ENCODE results near the gene FAM3D.

The FAM3D gene

DNA sequence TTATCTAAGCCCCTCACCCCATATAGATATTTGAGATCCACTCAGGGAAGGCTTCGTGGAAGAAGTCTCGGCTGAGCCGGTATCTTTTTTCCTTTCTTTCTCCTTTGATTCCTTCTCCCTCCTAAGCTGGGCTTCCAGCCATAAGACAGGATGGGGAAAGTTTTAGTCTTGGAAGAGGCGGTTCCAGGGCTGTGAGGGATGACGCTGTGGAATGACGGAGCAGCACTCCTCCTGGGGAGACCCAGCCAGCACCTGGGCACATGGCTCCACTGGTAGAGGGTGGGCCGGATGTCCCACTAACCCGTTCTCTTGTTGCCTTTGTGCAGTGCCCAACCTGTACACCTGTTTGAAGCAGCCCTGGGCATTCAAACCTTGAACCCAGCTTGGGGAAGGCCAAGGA lies 46.2 kb downstream of the FAM3D start:
- H3K36me3 Mint-ChIP-seq (ENCODE audit: low read depth): no peaks in the 10 kb centered on the region
- H3K27me3 Mint-ChIP-seq: no peaks in the 10 kb centered on the region
- H3K4me1 Mint-ChIP-seq (ENCODE audit: low read depth): no peaks in the 10 kb centered on the region
- no peak overlapping the region for H3K27ac Mint-ChIP-seq
- H3K4me3 Mint-ChIP-seq: no peak overlapping the region
- no peaks in the 10 kb centered on the region for H3K9me3 Mint-ChIP-seq

- Mint-ChIP-seq H3K36me3 (ENCODE audit: low read depth) (no peaks in the 10 kb centered on the region), H3K27me3 (no peaks in the 10 kb centered on the region), H3K4me3 (no peak overlapping the region), H3K27ac (no peak overlapping the region), H3K4me1 (ENCODE audit: low read depth) (no peaks in the 10 kb centered on the region), H3K9me3 (no peaks in the 10 kb centered on the region)
These were observed 49.2 kb downstream of the FAM3D start for GRCh38 chr3:58617338-58617761.

GRCh38 chr3:58613236-58614132 lies 53.1 kb downstream of the FAM3D start:
- Mint-ChIP-seq H3K27me3 (peaks cover 8% of the 10 kb centered on the region), H3K4me3 (no peak overlapping the region), H3K36me3 (ENCODE audit: low read depth) (no peaks in the 10 kb centered on the region), H3K4me1 (ENCODE audit: low read depth) (no peaks in the 10 kb centered on the region), H3K27ac (no peak overlapping the region), H3K9me3 (no peaks in the 10 kb centered on the region)

DNA sequence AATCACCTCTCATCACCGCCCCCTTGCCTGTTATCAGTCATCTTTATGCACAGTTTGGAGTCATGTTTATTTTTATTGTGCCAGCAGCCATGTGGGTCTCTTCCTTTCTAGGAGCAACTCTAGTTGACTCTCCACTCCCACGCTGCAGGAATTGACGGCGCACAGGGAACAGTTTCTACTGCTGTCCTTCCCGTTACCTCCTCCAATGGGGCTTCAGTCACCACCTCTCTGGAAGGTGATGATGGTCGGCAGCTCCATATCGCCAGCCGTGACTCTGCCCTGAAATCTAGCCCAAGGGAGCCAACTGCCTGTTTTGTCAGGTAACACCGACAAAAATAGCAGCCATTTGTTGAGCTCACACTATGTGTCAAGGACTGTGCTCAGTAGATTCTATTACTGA lies 53.7 kb downstream of the FAM3D start:
- no peak overlapping the region for H3K4me3 Mint-ChIP-seq
- no peak overlapping the region for H3K27ac Mint-ChIP-seq

DNA sequence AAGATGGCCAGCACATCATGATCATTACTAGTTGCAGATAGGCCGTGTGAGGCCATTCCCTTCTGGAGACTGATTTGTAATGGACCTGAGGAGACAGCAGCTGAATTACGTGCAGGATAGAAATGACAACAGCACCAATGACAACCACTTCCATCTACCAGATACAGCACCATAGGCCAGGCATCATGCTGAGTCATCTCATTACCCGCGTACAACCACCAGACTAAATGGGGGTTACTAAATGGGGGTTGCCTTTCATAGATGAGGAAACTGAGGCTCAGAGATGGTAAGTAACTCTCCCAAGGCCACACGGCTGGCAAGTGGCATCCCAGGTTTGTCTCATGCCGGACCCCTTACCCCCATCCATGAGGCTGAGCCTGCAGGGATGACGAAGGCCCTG lies 56.6 kb downstream of the FAM3D start:
- Mint-ChIP-seq H3K4me1 (ENCODE audit: low read depth) (no peaks in the 10 kb centered on the region), H3K9me3 (no peaks in the 10 kb centered on the region), H3K27ac (no peak overlapping the region)

More for the DNA sequence above, 53.7 kb downstream of the FAM3D start:
- peaks cover 8% of the 10 kb centered on the region for H3K27me3 Mint-ChIP-seq
- H3K36me3 Mint-ChIP-seq (ENCODE audit: low read depth): no peaks in the 10 kb centered on the region
- H3K4me1 Mint-ChIP-seq (ENCODE audit: low read depth): no peaks in the 10 kb centered on the region
- no peaks in the 10 kb centered on the region for H3K9me3 Mint-ChIP-seq

DNA sequence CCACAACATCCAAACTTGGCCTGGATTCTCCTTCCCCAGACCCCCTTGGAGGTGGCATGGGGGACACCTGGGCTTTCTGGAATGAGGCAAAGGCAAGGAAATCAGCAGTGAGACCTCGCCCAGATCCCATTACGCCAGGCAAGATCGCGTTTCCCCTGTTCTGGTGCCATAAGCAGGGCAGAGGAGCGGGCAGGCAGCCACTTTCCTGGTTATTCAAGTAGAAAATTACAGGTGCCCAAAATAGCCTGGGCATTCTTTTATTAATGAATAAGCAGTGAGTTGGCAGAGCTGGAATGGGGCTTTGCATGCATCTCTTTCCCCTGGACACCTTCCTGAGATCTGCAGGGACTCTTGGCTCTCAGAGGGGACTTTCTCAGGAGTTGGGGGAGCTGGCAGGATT lies 57.9 kb downstream of the FAM3D start:
- Mint-ChIP-seq H3K4me3 (no peak overlapping the region), H3K9me3 (no peaks in the 10 kb centered on the region), H3K36me3 (ENCODE audit: low read depth) (no peaks in the 10 kb centered on the region)

More for the DNA sequence above, 56.6 kb downstream of the FAM3D start:
- Mint-ChIP-seq H3K4me3 (no peak overlapping the region), H3K27me3 (peaks cover 14% of the 10 kb centered on the region), H3K36me3 (ENCODE audit: low read depth) (no peaks in the 10 kb centered on the region)

GRCh38 chr3:58607816-58608215 lies 58.8 kb downstream of the FAM3D start:
- no peaks in the 10 kb centered on the region for H3K36me3 Mint-ChIP-seq (ENCODE audit: low read depth)
- H3K27ac Mint-ChIP-seq: no peak overlapping the region
- peaks cover 24% of the 10 kb centered on the region for H3K27me3 Mint-ChIP-seq
- H3K4me1 Mint-ChIP-seq (ENCODE audit: low read depth): no peaks in the 10 kb centered on the region
- H3K9me3 Mint-ChIP-seq: no peaks in the 10 kb centered on the region
- H3K4me3 Mint-ChIP-seq: no peak overlapping the region

More for the DNA sequence above, 57.9 kb downstream of the FAM3D start:
- Mint-ChIP-seq H3K4me1 (ENCODE audit: low read depth) (no peaks in the 10 kb centered on the region), H3K27ac (no peak overlapping the region), H3K27me3 (peaks cover 18% of the 10 kb centered on the region)

- Mint-ChIP-seq H3K4me1 (ENCODE audit: low read depth) (no peaks in the 10 kb centered on the region), H3K4me3 (no peak overlapping the region), H3K27me3 (peaks cover 29% of the 10 kb centered on the region), H3K9me3 (no peaks in the 10 kb centered on the region), H3K27ac (no peak overlapping the region), H3K36me3 (ENCODE audit: low read depth) (no peaks in the 10 kb centered on the region)
These were observed 59.9 kb downstream of the FAM3D start for GRCh38 chr3:58606693-58607092.

DNA sequence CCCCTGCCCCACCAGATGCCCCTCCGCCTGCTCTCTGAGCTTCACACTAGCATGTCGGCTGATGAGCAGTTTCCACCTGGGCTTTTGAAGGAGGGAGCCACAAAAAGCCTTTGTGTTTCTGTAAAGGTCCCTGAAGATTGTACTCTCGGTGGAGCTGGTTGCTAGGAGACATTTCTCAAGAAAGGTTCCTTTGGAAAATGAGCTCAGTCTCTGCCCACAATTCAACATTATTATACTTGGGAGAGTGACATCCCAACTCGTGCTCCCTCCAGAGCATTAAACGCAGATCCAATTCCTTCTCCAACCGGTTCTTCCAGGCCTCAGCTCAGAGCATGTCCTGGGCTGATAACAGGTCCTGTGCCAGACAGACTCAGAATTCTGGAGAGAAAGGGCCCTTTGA lies 62.5 kb downstream of the FAM3D start:
- Mint-ChIP-seq H3K27me3 (peaks cover 24% of the 10 kb centered on the region), H3K27ac (no peak overlapping the region), H3K36me3 (ENCODE audit: low read depth) (no peaks in the 10 kb centered on the region), H3K9me3 (no peaks in the 10 kb centered on the region), H3K4me3 (no peak overlapping the region), H3K4me1 (ENCODE audit: low read depth) (no peaks in the 10 kb centered on the region)

DNA sequence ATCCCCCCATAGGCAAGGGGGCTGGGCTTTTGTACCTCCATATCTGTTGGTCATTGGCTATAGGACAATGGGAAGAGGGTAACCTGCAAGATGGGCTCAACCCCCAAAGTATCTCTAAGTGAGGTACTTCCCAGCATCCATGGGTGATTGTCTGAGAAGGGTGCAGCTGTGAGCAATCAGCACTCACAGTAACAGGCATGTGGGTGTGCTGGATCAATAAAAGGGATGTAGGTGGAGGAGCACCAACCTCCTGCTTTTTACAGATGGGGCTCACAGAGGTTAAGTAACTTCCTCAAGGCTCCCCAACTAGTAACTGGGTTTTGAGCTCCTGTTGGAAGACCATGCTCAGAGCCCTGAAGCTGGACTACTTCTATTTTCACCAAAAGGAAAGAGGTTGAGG lies 63.0 kb downstream of the FAM3D start:
- no peak overlapping the region for H3K4me3 Mint-ChIP-seq
- H3K4me1 Mint-ChIP-seq (ENCODE audit: low read depth): no peaks in the 10 kb centered on the region
- peaks cover 24% of the 10 kb centered on the region for H3K27me3 Mint-ChIP-seq
- no peak overlapping the region for H3K27ac Mint-ChIP-seq
- no peaks in the 10 kb centered on the region for H3K36me3 Mint-ChIP-seq (ENCODE audit: low read depth)
- H3K9me3 Mint-ChIP-seq: no peaks in the 10 kb centered on the region

- no peaks in the 10 kb centered on the region for H3K36me3 Mint-ChIP-seq (ENCODE audit: low read depth)
- H3K9me3 Mint-ChIP-seq: no peaks in the 10 kb centered on the region
- H3K4me1 Mint-ChIP-seq (ENCODE audit: low read depth): no peaks in the 10 kb centered on the region
- peaks cover 11% of the 10 kb centered on the region for H3K27me3 Mint-ChIP-seq
- no peak overlapping the region for H3K27ac Mint-ChIP-seq
- H3K4me3 Mint-ChIP-seq: no peak overlapping the region
These were observed 68.7 kb downstream of the FAM3D start for GRCh38 chr3:58597770-58598310.

DNA sequence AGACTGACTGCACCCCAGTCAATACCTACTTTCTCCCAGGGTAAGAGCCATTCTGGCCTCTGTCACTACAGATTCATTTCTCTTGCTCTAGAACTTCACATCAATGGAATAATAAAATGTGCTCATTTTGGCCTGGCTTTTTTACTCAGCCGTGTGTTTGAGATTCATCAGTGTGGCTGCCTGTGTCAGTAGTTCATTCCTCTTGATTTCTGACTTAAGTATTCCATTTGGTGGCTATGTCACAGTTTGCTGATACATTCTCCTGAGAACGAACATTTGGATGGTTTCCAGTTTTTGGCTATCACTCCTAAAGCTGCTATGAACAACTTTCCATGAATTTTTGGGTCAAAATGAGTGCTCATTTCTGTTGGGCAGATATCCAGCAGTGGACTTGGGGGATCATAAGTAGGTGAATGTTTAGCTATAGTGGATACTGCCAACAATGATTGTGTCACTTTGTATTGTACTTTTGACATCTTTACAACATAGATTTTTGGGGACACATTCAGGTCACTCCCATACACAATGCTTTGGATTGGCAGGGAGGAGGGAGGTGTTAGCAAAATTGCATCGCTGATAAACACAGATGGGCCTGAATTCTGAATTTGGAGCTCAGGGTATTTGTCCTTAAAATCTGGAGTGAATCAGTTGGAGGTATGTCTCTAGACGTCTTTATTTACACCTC lies 69.6 kb downstream of the FAM3D start:
- Mint-ChIP-seq H3K27ac (no peak overlapping the region), H3K4me3 (no peak overlapping the region), H3K4me1 (ENCODE audit: low read depth) (peaks cover under 1% of the 10 kb centered on the region), H3K36me3 (ENCODE audit: low read depth) (no peaks in the 10 kb centered on the region), H3K27me3 (peaks cover 7% of the 10 kb centered on the region), H3K9me3 (no peaks in the 10 kb centered on the region)

- Mint-ChIP-seq H3K9me3 (no peaks in the 10 kb centered on the region), H3K36me3 (ENCODE audit: low read depth) (no peaks in the 10 kb centered on the region), H3K27ac (no peak overlapping the region), H3K4me1 (ENCODE audit: low read depth) (peaks cover 6% of the 10 kb centered on the region), H3K27me3 (peaks cover 4% of the 10 kb centered on the region), H3K4me3 (no peak overlapping the region)
These were observed 72.5 kb downstream of the FAM3D start for GRCh38 chr3:58594117-58594516.

DNA sequence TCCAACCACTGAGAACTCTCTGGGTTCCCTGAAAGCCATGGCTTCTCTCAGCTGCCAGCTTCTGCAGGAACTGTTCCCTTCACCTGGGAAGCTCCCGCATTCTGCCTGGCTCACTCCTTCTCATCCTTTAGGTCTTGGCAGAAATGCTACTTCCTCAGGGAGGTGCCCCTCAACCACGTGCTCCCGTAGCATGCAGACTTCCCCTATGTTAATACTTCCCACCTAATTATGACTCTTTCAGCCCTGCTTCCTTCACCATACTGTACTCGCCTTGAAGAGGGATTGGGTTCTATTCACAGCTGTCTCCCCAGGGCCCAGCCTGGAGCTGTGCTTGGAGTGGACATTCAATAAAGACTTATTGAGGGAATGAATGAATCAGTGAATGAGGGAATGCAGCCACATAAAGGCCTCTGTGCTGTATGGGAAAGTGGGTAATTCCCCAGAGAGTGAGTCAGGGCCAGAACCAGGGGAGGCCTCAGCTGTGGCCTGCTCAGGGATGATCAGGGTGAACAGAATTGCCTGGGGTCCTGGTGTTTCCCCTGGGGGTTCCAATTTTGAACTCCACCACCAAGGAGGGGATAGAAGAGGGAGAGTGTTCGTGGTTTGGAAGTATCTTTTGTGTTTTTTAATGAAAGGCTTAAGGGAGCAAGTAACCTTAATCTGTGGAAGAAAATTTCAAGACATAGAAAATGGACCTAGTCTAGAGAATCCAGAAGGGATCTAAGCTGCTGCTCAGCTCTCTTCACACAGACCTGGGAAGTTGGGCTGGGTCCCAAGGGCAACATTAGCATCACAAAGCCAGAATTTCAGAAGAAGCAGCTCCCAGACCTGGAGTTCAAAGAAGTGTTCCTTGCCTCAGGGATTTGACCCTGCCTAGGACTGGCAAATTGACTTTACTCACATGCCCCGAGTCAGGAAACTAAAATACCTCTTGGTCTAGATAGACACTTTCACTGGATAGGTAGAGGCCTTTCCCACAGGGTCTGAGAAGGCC lies 74.8 kb downstream of the FAM3D start:
- H3K9me3 Mint-ChIP-seq: no peaks in the 10 kb centered on the region
- no peaks in the 10 kb centered on the region for H3K36me3 Mint-ChIP-seq (ENCODE audit: low read depth)
- H3K4me1 Mint-ChIP-seq (ENCODE audit: low read depth): peaks cover 6% of the 10 kb centered on the region
- peaks cover 24% of the 10 kb centered on the region for H3K27me3 Mint-ChIP-seq
- no peak overlapping the region for H3K4me3 Mint-ChIP-seq
- no peak overlapping the region for H3K27ac Mint-ChIP-seq

Measured in stimulated activated naive CD8-positive, alpha-beta T cell treated with anti-CD3 and anti-CD28 coated beads, Interleukin-15, Interleukin-2, amounts not matched to agents 100 ng/mL and 50 ng/mL, for 24 hours (primary cell).